ENCODE results near the gene PEF1. TPM values are rescaled to one million over a fixed set of nuclear protein-coding genes. Genes with fewer than 3 reads are reported as not detected.

PEF1 gene
- total and polyA plus RNA-seq, 2 experiments from 2014 or later = 22.3 to 68.5 TPM

- no peak for TF ChIP-seq REST (IDR thresholded peaks at IDR 0.05; ENCODE audit: unreplicated experiment)
- TF ChIP-seq ZNF462 (CRISPR knock-in tag; IDR thresholded peaks at IDR 0.05) = no peak
- no peak for TF ChIP-seq STAT1 (IDR thresholded peaks at IDR 0.05; ENCODE audit: unreplicated experiment)
- no peak for TF ChIP-seq ZNF331 (CRISPR knock-in tag; IDR thresholded peaks at IDR 0.05; ENCODE audit: low read depth)
Measured at GRCh38 chr1:31584869-31585735, 59.6 kb downstream of the PEF1 start (continued).

Measured in GM23338 (cell line).